Measurements from ENCODE around the gene HLA-G.
"Not testable (repeated sequence)": the region's sequence is repeated elsewhere in the genome, so short reads cannot be mapped to it uniquely, and the experiment has no call there.

HLA-G gene

DNA sequence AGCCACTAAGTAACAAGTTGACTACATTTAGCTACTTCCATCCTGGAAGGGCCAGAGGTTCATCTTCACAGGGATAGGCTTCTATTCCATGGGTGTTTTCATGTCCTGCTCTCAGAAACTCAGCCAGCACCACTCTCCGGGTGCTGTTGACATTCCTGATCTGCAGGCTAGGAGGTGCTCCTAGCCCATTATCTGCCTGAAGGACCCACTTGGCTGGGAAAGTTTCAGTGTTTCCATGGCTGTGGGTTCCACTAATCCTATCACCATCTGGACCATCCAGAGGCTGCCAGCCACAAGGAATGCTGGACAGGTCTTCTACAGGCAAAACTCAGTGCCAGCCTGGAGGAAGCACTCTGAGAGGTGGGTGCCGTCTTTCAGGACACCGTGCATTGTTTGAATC lies 45.2 kb downstream of the HLA-G start:
- no peaks in the 10 kb centered on the region for H3K4me1 ChIP-seq
- no peaks in the 10 kb centered on the region for H3K9me3 ChIP-seq
- TF ChIP-seq, protein P1, sequence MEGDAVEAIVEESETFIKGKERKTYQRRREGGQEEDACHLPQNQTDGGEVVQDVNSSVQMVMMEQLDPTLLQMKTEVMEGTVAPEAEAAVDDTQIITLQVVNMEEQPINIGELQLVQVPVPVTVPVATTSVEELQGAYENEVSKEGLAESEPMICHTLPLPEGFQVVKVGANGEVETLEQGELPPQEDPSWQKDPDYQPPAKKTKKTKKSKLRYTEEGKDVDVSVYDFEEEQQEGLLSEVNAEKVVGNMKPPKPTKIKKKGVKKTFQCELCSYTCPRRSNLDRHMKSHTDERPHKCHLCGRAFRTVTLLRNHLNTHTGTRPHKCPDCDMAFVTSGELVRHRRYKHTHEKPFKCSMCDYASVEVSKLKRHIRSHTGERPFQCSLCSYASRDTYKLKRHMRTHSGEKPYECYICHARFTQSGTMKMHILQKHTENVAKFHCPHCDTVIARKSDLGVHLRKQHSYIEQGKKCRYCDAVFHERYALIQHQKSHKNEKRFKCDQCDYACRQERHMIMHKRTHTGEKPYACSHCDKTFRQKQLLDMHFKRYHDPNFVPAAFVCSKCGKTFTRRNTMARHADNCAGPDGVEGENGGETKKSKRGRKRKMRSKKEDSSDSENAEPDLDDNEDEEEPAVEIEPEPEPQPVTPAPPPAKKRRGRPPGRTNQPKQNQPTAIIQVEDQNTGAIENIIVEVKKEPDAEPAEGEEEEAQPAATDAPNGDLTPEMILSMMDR (IDR thresholded peaks at IDR 0.05): no peak
- H3K4me3 ChIP-seq: no peak overlapping the region
- H3K36me3 ChIP-seq: no peaks in the 10 kb centered on the region
- H3K27me3 ChIP-seq: no peaks in the 10 kb centered on the region
- no peak for DNase-seq
- intact Hi-C loops (cut with DNase I; ENCODE audit: low total_unique reads): loop anchor here (5.0 kb wide), 1 partner anchor 40 kb away; no protein-coding TSS in a partner anchor
- no peak overlapping the region for H3K27ac ChIP-seq

DNA sequence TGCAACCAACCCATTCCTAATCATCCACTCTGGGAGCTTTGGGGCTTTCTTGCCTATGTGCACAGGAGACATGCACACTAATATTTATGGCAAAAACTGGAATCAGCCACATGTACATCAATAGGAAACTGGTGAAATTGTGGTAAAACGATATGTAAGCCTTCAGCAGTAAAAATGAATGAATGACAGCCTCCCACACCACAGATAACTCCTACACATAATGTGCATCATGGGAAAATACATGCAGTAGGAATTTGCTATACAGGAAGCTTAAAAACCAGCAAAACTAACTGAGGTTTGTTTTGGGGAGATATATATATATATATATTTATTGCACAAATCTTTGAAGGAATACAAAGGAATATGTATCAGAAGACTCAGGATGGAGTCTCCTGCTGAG lies 47.6 kb downstream of the HLA-G start:
- no peak for DNase-seq
- no peaks in the 10 kb centered on the region for H3K9me3 ChIP-seq
- TF ChIP-seq, protein P1 (IDR thresholded peaks at IDR 0.05): no peak
- H3K27me3 ChIP-seq: no peaks in the 10 kb centered on the region
- H3K36me3 ChIP-seq: no peaks in the 10 kb centered on the region
- H3K4me1 ChIP-seq: no peaks in the 10 kb centered on the region
- H3K27ac ChIP-seq: no peak overlapping the region
- no peak overlapping the region for H3K4me3 ChIP-seq
- intact Hi-C loops (cut with DNase I; ENCODE audit: low total_unique reads): no loop called here

DNA sequence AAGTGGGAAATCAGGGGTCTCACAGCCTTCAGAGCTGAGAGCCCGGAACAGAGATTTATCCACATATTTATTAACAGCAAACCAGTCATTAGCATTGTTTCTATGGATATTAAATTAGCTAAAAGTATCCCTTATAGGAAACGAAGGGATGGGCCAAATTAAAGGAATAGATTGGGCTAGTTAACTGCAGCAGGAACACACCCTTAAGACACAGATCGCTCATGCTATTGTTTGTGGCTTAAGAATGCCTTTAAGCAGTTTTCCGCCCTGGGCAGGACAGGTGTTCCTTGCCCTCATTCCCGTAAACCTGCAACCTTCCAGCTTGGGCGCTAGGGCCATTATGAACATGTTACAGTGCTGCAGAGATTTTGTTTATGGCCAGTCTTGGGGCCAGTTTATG lies 48.1 kb downstream of the HLA-G start:
- H3K27me3 ChIP-seq; H3K27ac ChIP-seq; intact Hi-C loops (cut with DNase I; ENCODE audit: low total_unique reads); DNase-seq; H3K4me3 ChIP-seq; H3K36me3 ChIP-seq; H3K9me3 ChIP-seq; H3K4me1 ChIP-seq: not testable (repeated sequence)

All from tibial artery (tissue), 4 donors.